ENCODE measurements around the gene TYRO3. TPM values are rescaled to one million over a fixed set of nuclear protein-coding genes. Genes with fewer than 3 reads are reported as not detected.

Gene TYRO3
- polyA plus RNA-seq, 3 donors = 0.09 to 0.12 TPM; not detected in 1

- Histone ChIP-seq H3K4me2 (replicated peaks; ENCODE audit: extremely low read depth, low read length, poor library complexity, severe bottlenecking) (peak overlapping the region; percentile 79), H3K9ac (ENCODE audit: insufficient read depth, low read length, poor library complexity, severe bottlenecking) (no peak overlapping the region), H4K20me1 (ENCODE audit: insufficient read depth, low read length) (no peaks in the 10 kb centered on the region), H3K4me3 (replicated peaks in 1 of 3; ENCODE audit: low read depth in 2 of 3, low read length in 3 of 3) (no peak overlapping the region), H3K27ac (ENCODE audit: low read depth in 1 of 2, low read length in 2 of 2) (no peak overlapping the region), H3K79me2 (ENCODE audit: insufficient read depth, low read length) (no peaks in the 10 kb centered on the region), H3K36me3 (replicated peaks in 1 of 2; ENCODE audit: control insufficient read depth in 1 of 2, insufficient read depth in 2 of 2, low read length in 2 of 2) (no peaks in the 10 kb centered on the region), H3K4me1 (ENCODE audit: control insufficient read depth in 1 of 2, insufficient read depth in 2 of 2, low read length in 2 of 2) (peaks cover 25 to 38% of the 10 kb centered on the region in 2 donors), H3K9me3 (replicated peaks in 1 of 2; ENCODE audit: control insufficient read depth in 1 of 2, insufficient read depth in 1 of 2, low read length in 2 of 2) (no peaks in the 10 kb centered on the region), H2AFZ (ENCODE audit: insufficient read depth, low read depth, low read length, poor library complexity, severe bottlenecking) (no peak overlapping the region), H3K27me3 (ENCODE audit: control insufficient read depth in 2 of 2, insufficient read depth in 2 of 2, low read length in 2 of 2) (peaks cover 16 to 30% of the 10 kb centered on the region in 2 donors)
- Mint-ChIP-seq H3K27ac (peak overlapping the region in 3 of 7 donors; percentile 25 to 50 (median 30)), H3K9me3 (peaks cover 2 to 11% (median 4%) of the 10 kb centered on the region in 7 donors), H3K27me3 (ENCODE audit: low read depth in 3 of 3) (peaks cover 26 to 31% (median 31%) of the 10 kb centered on the region in 3 donors), H3K4me3 (peak overlapping the region; percentile 81 to 94), H3K4me1 (peaks cover 35% of the 10 kb centered on the region), H3K36me3 (peaks cover 0 to 8% of the 10 kb centered on the region in 2 donors)
- WGBS (ENCODE audit: insufficient coverage) = 0% methylated on average over 3 of the region's 7 CpGs
- TF ChIP-seq CTCF (IDR thresholded peaks at IDR 0.05) = peak; percentile 79
- intact Hi-C loops (cut with micrococcal nuclease) = no loop called here
- peak in 1 of 3 donors; percentile 37 for DNase-seq
These were observed 1.2 kb upstream of the TYRO3 start for GRCh38 chr15:41557673-41558399.

- TF ChIP-seq CTCF (IDR thresholded peaks at IDR 0.05) = no peak
- intact Hi-C loops (cut with micrococcal nuclease) = no loop called here
- Mint-ChIP-seq H3K4me1 (peaks cover 30% of the 10 kb centered on the region), H3K27me3 (ENCODE audit: low read depth in 3 of 3) (peaks cover 25 to 35% (median 31%) of the 10 kb centered on the region in 3 donors), H3K36me3 (peaks cover 0 to 8% of the 10 kb centered on the region in 2 donors), H3K27ac (peak overlapping the region in 1 of 7 donors; percentile 50), H3K9me3 (peaks cover 2 to 11% (median 4%) of the 10 kb centered on the region in 7 donors), H3K4me3 (peak overlapping the region; percentile 85 to 92)
- Histone ChIP-seq H3K9ac (ENCODE audit: insufficient read depth, low read length, poor library complexity, severe bottlenecking) (peak overlapping the region; percentile 56), H3K36me3 (replicated peaks in 1 of 2; ENCODE audit: control insufficient read depth in 1 of 2, insufficient read depth in 2 of 2, low read length in 2 of 2) (no peaks in the 10 kb centered on the region), H4K20me1 (ENCODE audit: insufficient read depth, low read length) (no peaks in the 10 kb centered on the region), H3K4me2 (replicated peaks; ENCODE audit: extremely low read depth, low read length, poor library complexity, severe bottlenecking) (peak overlapping the region; percentile 79), H3K4me3 (replicated peaks in 1 of 3; ENCODE audit: low read depth in 2 of 3, low read length in 3 of 3) (peak overlapping the region; percentile 8 to 73 (median 30)), H2AFZ (ENCODE audit: insufficient read depth, low read depth, low read length, poor library complexity, severe bottlenecking) (peak overlapping the region; percentile 79), H3K9me3 (replicated peaks in 1 of 2; ENCODE audit: control insufficient read depth in 1 of 2, insufficient read depth in 1 of 2, low read length in 2 of 2) (no peaks in the 10 kb centered on the region), H3K4me1 (ENCODE audit: control insufficient read depth in 1 of 2, insufficient read depth in 2 of 2, low read length in 2 of 2) (peaks cover 25 to 38% of the 10 kb centered on the region in 2 donors), H3K27me3 (ENCODE audit: control insufficient read depth in 2 of 2, insufficient read depth in 2 of 2, low read length in 2 of 2) (peaks cover 16 to 30% of the 10 kb centered on the region in 2 donors), H3K79me2 (ENCODE audit: insufficient read depth, low read length) (no peaks in the 10 kb centered on the region), H3K27ac (ENCODE audit: low read depth in 1 of 2, low read length in 2 of 2) (no peak overlapping the region)
- DNase-seq = no peak
- 0% methylated on average over 49 of the region's 60 CpGs for WGBS (ENCODE audit: insufficient coverage)
These were observed 299 bp downstream of the TYRO3 start for GRCh38 chr15:41559239-41559782.

Measured in CD14-positive monocyte (primary cell).